WTC11 (cell line): Measurements from ENCODE around the gene BNC2. TPM values are rescaled to one million over a fixed set of nuclear protein-coding genes. Genes with fewer than 3 reads are reported as not detected.
A peak's percentile ranks its signal among the peaks of the same experiment; 100 is the strongest.

Source experiments
- ATAC-seq: fragments of 200-7000 bp; cut with Tn5 transposase; 2 replicates; pipeline ENCODE4 v1.10.0; 2021; ENCODE audit warnings: mild to moderate bottlenecking, moderate library complexity
- CTCF ChIA-PET: fragments of 300-600 bp; sonication (Branson Sonifier 250); formaldehyde crosslinking; loops from one replicate; lab custom pipeline; 2021; ENCODE audit warnings: antibody characterized with exemption; lab: Charles Lee
- POLR2A ChIA-PET: fragments of 350-600 bp; sonication (Branson Sonifier 250); formaldehyde crosslinking; loops from one replicate; lab custom pipeline; 2021; ENCODE audit warnings: antibody characterized with exemption; lab: Charles Lee
- DNase-seq: peaks from one replicate; pipeline ENCODE4 v3.0.0; 2021; ENCODE audit warnings: low spot score
- H3K27ac Mint-ChIP-seq: 2 replicates; pipeline ENCODE4 v1.8.0; 2021; ENCODE audit warnings: mixed read lengths
- H3K27me3 Mint-ChIP-seq: 2 replicates; pipeline ENCODE4 v1.8.0; 2021; ENCODE audit warnings: low read depth, mild to moderate bottlenecking, moderate library complexity, mixed read lengths
- H3K36me3 Mint-ChIP-seq: 2 replicates; pipeline ENCODE4 v1.8.0; 2021; ENCODE audit warnings: mixed read lengths
- H3K4me1 Mint-ChIP-seq: 2 replicates; pipeline ENCODE4 v1.8.0; 2022; ENCODE audit warnings: mixed read lengths
- H3K4me3 Mint-ChIP-seq: 2 replicates; pipeline ENCODE4 v1.8.0; 2021; ENCODE audit warnings: mild to moderate bottlenecking, moderate library complexity, mixed read lengths
- H3K9me3 Mint-ChIP-seq: 2 replicates; pipeline ENCODE4 v1.8.0; 2021; ENCODE audit warnings: mixed read lengths
- AR ChIP-seq: fragments of 250-450 bp; sonication (Bioruptor Pico); IDR thresholded peaks from 2 replicates; pipeline ENCODE4 v1.9.0; 2021; ENCODE audit warnings: mild to moderate bottlenecking
- CBFB ChIP-seq: sonication (generic); formaldehyde crosslinking; IDR thresholded peaks from 2 replicates; pipeline ENCODE4 v1.8.1; 2022; ENCODE audit warnings: mild to moderate bottlenecking, low read depth, missing genetic modification reagents
- CREB1 ChIP-seq: sonication (generic); formaldehyde crosslinking; IDR thresholded peaks from 2 replicates; pipeline ENCODE4 v1.8.0; 2023; ENCODE audit warnings: mild to moderate bottlenecking, missing genetic modification reagents
- CTCF ChIP-seq: fragments of 200-600 bp; IDR thresholded peaks from 2 replicates; pipeline ENCODE4 v1.8.0; 2022; ENCODE audit warnings: antibody characterized with exemption
- E2F5 ChIP-seq: sonication (generic); formaldehyde crosslinking; IDR thresholded peaks from 2 replicates; pipeline ENCODE4 v1.8.1; 2022; ENCODE audit warnings: mild to moderate bottlenecking, moderate library complexity, missing genetic modification reagents
- GRHL2 ChIP-seq: fragments of 250-450 bp; sonication (Bioruptor Pico); IDR thresholded peaks from 2 replicates; pipeline ENCODE4 v1.8.0; 2022; ENCODE audit warnings: mild to moderate bottlenecking, moderate library complexity; ENCODE audit not compliant: insufficient replicate concordance, severe bottlenecking
- JAZF1 ChIP-seq: fragments of 250-450 bp; sonication (Bioruptor Pico); IDR thresholded peaks from 2 replicates; pipeline ENCODE4 v1.9.0; 2021; ENCODE audit warnings: moderate library complexity, mild to moderate bottlenecking, inconsistent platforms
- JUN ChIP-seq: sonication (generic); formaldehyde crosslinking; IDR thresholded peaks from 2 replicates; pipeline ENCODE4 v1.8.0; 2023; ENCODE audit warnings: mild to moderate bottlenecking, missing genetic modification reagents
- MYBL2 ChIP-seq: sonication (generic); formaldehyde crosslinking; IDR thresholded peaks from 2 replicates; pipeline ENCODE4 v1.8.1; 2023; ENCODE audit warnings: mild to moderate bottlenecking, moderate library complexity, missing genetic modification reagents
- NFATC4 ChIP-seq: fragments of 250-450 bp; sonication (Bioruptor Pico); IDR thresholded peaks from 2 replicates; pipeline ENCODE4 v1.9.0; 2021; ENCODE audit warnings: mild to moderate bottlenecking
- NR2C2 ChIP-seq: sonication (generic); formaldehyde crosslinking; IDR thresholded peaks from 2 replicates; pipeline ENCODE4 v1.8.0; 2022; ENCODE audit warnings: mild to moderate bottlenecking, missing genetic modification reagents
- NR3C1 ChIP-seq: sonication (generic); formaldehyde crosslinking; conservative IDR thresholded peaks from 2 replicates; pipeline ENCODE4 v1.8.1; 2023; ENCODE audit warnings: low read depth, mild to moderate bottlenecking, missing genetic modification reagents
- PRDM15 ChIP-seq: sonication (generic); formaldehyde crosslinking; IDR thresholded peaks from 2 replicates; pipeline ENCODE4 v1.8.0; 2022; ENCODE audit warnings: missing genetic modification reagents
- PRRX2 ChIP-seq: fragments of 250-450 bp; sonication (Bioruptor Pico); IDR thresholded peaks from 2 replicates; pipeline ENCODE4 v1.8.0; 2021; ENCODE audit warnings: mild to moderate bottlenecking
- SMAD3 ChIP-seq: sonication (generic); formaldehyde crosslinking; IDR thresholded peaks from 2 replicates; pipeline ENCODE4 v1.8.0; 2022; ENCODE audit warnings: missing genetic modification reagents, mild to moderate bottlenecking, borderline replicate concordance
- SMAD4 ChIP-seq: sonication (generic); formaldehyde crosslinking; IDR thresholded peaks from 2 replicates; pipeline ENCODE4 v1.8.0; 2022; ENCODE audit warnings: mild to moderate bottlenecking, missing genetic modification reagents
- SP1 ChIP-seq: sonication (generic); formaldehyde crosslinking; conservative IDR thresholded peaks from 2 replicates; pipeline ENCODE4 v1.8.1; 2022; ENCODE audit warnings: missing genetic modification reagents
- STAT6 ChIP-seq: sonication (generic); formaldehyde crosslinking; conservative IDR thresholded peaks from 2 replicates; pipeline ENCODE4 v1.8.1; 2023; ENCODE audit warnings: mild to moderate bottlenecking, low read depth, missing genetic modification reagents, moderate library complexity
- TCF7 ChIP-seq: sonication (generic); formaldehyde crosslinking; IDR thresholded peaks from 2 replicates; pipeline ENCODE4 v1.8.0; 2022; ENCODE audit warnings: mild to moderate bottlenecking, low read depth, missing genetic modification reagents, moderate library complexity
- ZBTB43 ChIP-seq: sonication (generic); formaldehyde crosslinking; IDR thresholded peaks from 2 replicates; pipeline ENCODE4 v1.8.1; 2023; ENCODE audit warnings: mild to moderate bottlenecking, missing genetic modification reagents
- ZNF232 ChIP-seq: sonication (generic); formaldehyde crosslinking; IDR thresholded peaks from 2 replicates; pipeline ENCODE4 v1.8.0; 2022; ENCODE audit warnings: mild to moderate bottlenecking, missing genetic modification reagents
- ZNF512 ChIP-seq: sonication (generic); formaldehyde crosslinking; IDR thresholded peaks from 2 replicates; pipeline ENCODE4 v1.8.1; 2022; ENCODE audit warnings: missing genetic modification reagents, borderline replicate concordance
- total RNA-seq: library from RNA; stranded (reverse); gene quantifications from 3 replicates; pipeline ENCODE4 v1.2.3, GENCODE V29; 2021

Gene BNC2
- total RNA-seq, 1 experiment from 2014 or later, result 33.3 TPM

GRCh38 chr9:16848179-16848578 lies 22.3 kb downstream of the BNC2 start:
- H3K9me3 Mint-ChIP-seq, result no peaks in the 10 kb centered on the region
- no peaks in the 10 kb centered on the region for H3K36me3 Mint-ChIP-seq
- H3K27ac Mint-ChIP-seq, result peak overlapping the region; percentile 34; the same call in 1 of the 2 replicates
- H3K27me3 Mint-ChIP-seq, result no peaks in the 10 kb centered on the region
- DNase-seq, result no peak
- no peak overlapping the region for H3K4me3 Mint-ChIP-seq
- ChIA-PET POLR2A (interaction anchor here (0.5 kb wide), 1 partner anchor 339 kb away, joined by 3 read pairs; no protein-coding TSS in a partner anchor), CTCF (no interaction called here)
- peaks cover 38% of the 10 kb centered on the region for H3K4me1 Mint-ChIP-seq
- no peak for TF ChIP-seq PRRX2 (CRISPR knock-in tag)
- TF ChIP-seq JAZF1 (CRISPR knock-in tag), result no peak
- TF ChIP-seq TCF7 (CRISPR knock-in tag), result no peak
- no peak for TF ChIP-seq NR3C1
- TF ChIP-seq ZBTB43 (CRISPR knock-in tag), result no peak
- TF ChIP-seq PRDM15 (CRISPR knock-in tag), result no peak
- TF ChIP-seq SMAD3 (CRISPR knock-in tag), result no peak
- TF ChIP-seq, all 79 proteins: peak for 0
- no peak for ATAC-seq

GRCh38 chr9:16846986-16847385 lies 23.5 kb downstream of the BNC2 start:
- Mint-ChIP-seq H3K4me1 (peaks cover 28% of the 10 kb centered on the region), H3K36me3 (no peaks in the 10 kb centered on the region), H3K4me3 (no peak overlapping the region), H3K27ac (no peak overlapping the region), H3K27me3 (no peaks in the 10 kb centered on the region), H3K9me3 (no peaks in the 10 kb centered on the region)
- CTCF ChIA-PET, result no interaction called here
- ATAC-seq (no peak), DNase-seq (no peak)
- POLR2A ChIA-PET, result no interaction called here
- no peak for TF ChIP-seq MYBL2 (CRISPR knock-in tag)
- TF ChIP-seq SMAD4 (CRISPR knock-in tag), result no peak
- TF ChIP-seq NR2C2 (CRISPR knock-in tag), result no peak
- TF ChIP-seq NFATC4 (CRISPR knock-in tag), result no peak
- TF ChIP-seq SP1, result no peak
- TF ChIP-seq GRHL2 (CRISPR knock-in tag), result no peak
- no peak for TF ChIP-seq AR (CRISPR knock-in tag)
- no peak for TF ChIP-seq JUN (CRISPR knock-in tag)
- no peak for TF ChIP-seq NR3C1
- TF ChIP-seq ZNF232 (CRISPR knock-in tag), result no peak
- no peak for TF ChIP-seq ZNF512
- TF ChIP-seq STAT6 (CRISPR knock-in tag), result no peak
- TF ChIP-seq CREB1 (CRISPR knock-in tag), result no peak
- TF ChIP-seq CBFB (CRISPR knock-in tag), result no peak
- TF ChIP-seq CTCF, result no peak
- no peak for TF ChIP-seq E2F5 (CRISPR knock-in tag)
